GM23338 (cell line): ENCODE data around the gene PIK3C2G. TPM values are rescaled to one million over a fixed set of nuclear protein-coding genes. Genes with fewer than 3 reads are reported as not detected.
A peak's percentile ranks its signal among the peaks of the same experiment; 100 is the strongest.

ENCODE experiments used
- ATAC-seq: fragments of 200-7000 bp; cut with Tn5 transposase; 3 replicates; pipeline ENCODE4 v1.9.1; 2020
- DNase-seq: peaks from one replicate; pipeline ENCODE4 v3.0.0-alpha.2; 2015; ENCODE audit warnings: low spot score
- H2AFZ ChIP-seq: fragments of 200-600 bp; sonication (generic); 2 replicates; pipeline ENCODE4 v1.8.0; 2016; ENCODE audit warnings: antibody characterized with exemption, mild to moderate bottlenecking, moderate library complexity
- H3F3A ChIP-seq: fragments of 200-600 bp; sonication (generic); replicated peaks from 2 replicates; pipeline ENCODE4 v1.8.0; 2017; ENCODE audit warnings: antibody characterized with exemption, mixed run types, low read depth
- H3K27ac ChIP-seq: fragments of 200-600 bp; sonication (generic); 2 replicates; pipeline ENCODE4 v1.6.1; 2016; ENCODE audit warnings: low read depth
- H3K27me3 ChIP-seq: fragments of 200-600 bp; sonication (generic); 2 replicates; pipeline ENCODE4 v1.8.0; 2016; ENCODE audit warnings: mild to moderate bottlenecking, mixed run types, moderate library complexity; ENCODE audit not compliant: insufficient read depth
- H3K36me3 ChIP-seq: fragments of 200-600 bp; sonication (generic); 2 replicates; pipeline ENCODE4 v1.8.0; 2016; ENCODE audit warnings: mild to moderate bottlenecking; ENCODE audit not compliant: insufficient read depth
- H3K4me1 ChIP-seq: fragments of 200-600 bp; sonication (generic); 2 replicates; pipeline ENCODE4 v1.8.0; 2016; ENCODE audit warnings: mild to moderate bottlenecking, moderate library complexity; ENCODE audit not compliant: insufficient read depth
- H3K4me2 ChIP-seq: fragments of 200-600 bp; sonication (generic); 2 replicates; pipeline ENCODE4 v1.7.1; 2017; ENCODE audit warnings: mixed run types
- H3K4me3 ChIP-seq: fragments of 200-600 bp; sonication (generic); 2 replicates; pipeline ENCODE4 v1.6.1; 2016; ENCODE audit warnings: mixed run types
- H3K79me2 ChIP-seq: fragments of 200-600 bp; sonication (generic); replicated peaks from 2 replicates; pipeline ENCODE4 v1.8.0; 2017; ENCODE audit warnings: mild to moderate bottlenecking; ENCODE audit not compliant: insufficient read depth
- H3K9me2 ChIP-seq: fragments of 200-600 bp; sonication (generic); 2 replicates; pipeline ENCODE4 v1.8.0; 2017; ENCODE audit not compliant: insufficient read depth
- H4K20me1 ChIP-seq: fragments of 200-600 bp; sonication (generic); replicated peaks from 2 replicates; pipeline ENCODE4 v1.8.0; 2017; ENCODE audit warnings: mild to moderate bottlenecking; ENCODE audit not compliant: insufficient read depth
- H3K27ac Mint-ChIP-seq: 2 replicates; pipeline ENCODE4 v1.8.0; 2020; ENCODE audit warnings: inconsistent platforms, mild to moderate bottlenecking, moderate library complexity, mixed read lengths
- H3K27me3 Mint-ChIP-seq: 3 replicates; pipeline ENCODE4 v1.8.0; 2022; ENCODE audit warnings: low read depth, mild to moderate bottlenecking, moderate library complexity, mixed read lengths, inconsistent platforms; ENCODE audit not compliant: insufficient read depth, poor library complexity
- H3K36me3 Mint-ChIP-seq: 3 replicates; pipeline ENCODE4 v1.8.0; 2021; ENCODE audit warnings: low read depth, mild to moderate bottlenecking, inconsistent platforms, moderate library complexity, mixed read lengths
- H3K4me1 Mint-ChIP-seq: 3 replicates; pipeline ENCODE4 v1.8.0; 2020; ENCODE audit warnings: mild to moderate bottlenecking, inconsistent platforms, mixed read lengths
- H3K4me3 Mint-ChIP-seq: 3 replicates; pipeline ENCODE4 v1.8.0; 2021; ENCODE audit warnings: moderate library complexity, mild to moderate bottlenecking, inconsistent platforms, mixed read lengths
- H3K9me3 Mint-ChIP-seq: 3 replicates; pipeline ENCODE4 v1.8.0; 2020; ENCODE audit warnings: moderate library complexity, mild to moderate bottlenecking, inconsistent platforms, mixed read lengths
- EZH2 ChIP-seq: fragments of 200-600 bp; sonication (generic); IDR thresholded peaks from one replicate; pipeline ENCODE4 v1.8.0; 2017; ENCODE audit warnings: antibody characterized with exemption, mild to moderate bottlenecking, low read depth; ENCODE audit not compliant: unreplicated experiment
- EZH2phosphoT487 ChIP-seq: fragments of 200-600 bp; sonication (generic); IDR thresholded peaks from one replicate; pipeline ENCODE4 v1.8.1; 2018; ENCODE audit warnings: antibody characterized with exemption; ENCODE audit not compliant: unreplicated experiment
- JUNB ChIP-seq: IDR thresholded peaks from one replicate; pipeline ENCODE4 v1.6.1; 2016; ENCODE audit warnings: antibody characterized with exemption; ENCODE audit not compliant: unreplicated experiment
- NANOG ChIP-seq: IDR thresholded peaks from 2 replicates; pipeline ENCODE4 v1.6.1; 2016; ENCODE audit warnings: antibody characterized with exemption, borderline replicate concordance
- POLR2AphosphoS5 ChIP-seq: IDR thresholded peaks from 2 replicates; pipeline ENCODE4 v1.6.1; 2016; ENCODE audit warnings: antibody characterized with exemption, low read depth
- STAT1 ChIP-seq: IDR thresholded peaks from one replicate; pipeline ENCODE4 v1.6.1; 2016; ENCODE audit warnings: antibody characterized with exemption; ENCODE audit not compliant: unreplicated experiment
- ZNF114 ChIP-seq: fragments of 250-450 bp; sonication (Bioruptor Pico); IDR thresholded peaks from 2 replicates; pipeline ENCODE4 v1.5.0; 2020; ENCODE audit warnings: mild to moderate bottlenecking, moderate library complexity
- ZNF331 ChIP-seq: fragments of 250-450 bp; sonication (Bioruptor Pico); IDR thresholded peaks from 2 replicates; pipeline ENCODE4 v1.5.0; 2020; ENCODE audit warnings: low read depth, mild to moderate bottlenecking, moderate library complexity
- polyA plus RNA-seq: library from polyadenylated mRNA; unstranded; fragments of >200 nt; fragmentation: Nextera tagmentation; extraction: Ambion mirVana; gene quantifications from 2 replicates; pipeline ENCODE4 v1.2.1, GENCODE V29; 2016
- total RNA-seq: library from RNA; depleted of rRNA; stranded (reverse); fragments of >200 nt; shearing (Covaris generic); gene quantifications from 2 replicates; pipeline ENCODE4 v1.2.3, GENCODE V29; 2014
- TF ChIP-seq, protein P1 (sequence below), 2 experiments: fragments of 200-600 bp in 1 of 2; sonication (generic) in 1 of 2; conservative IDR thresholded peaks; 2 replicates each; pipeline versions ENCODE4 v1.5.1 to v1.6.1; 2016 to 2017; ENCODE audit warnings: antibody characterized with exemption in 2 of 2, low read depth in 2 of 2, mild to moderate bottlenecking in 2 of 2, moderate library complexity in 1 of 2
- TF ChIP-seq, protein P2 (sequence below): IDR thresholded peaks from one replicate; pipeline ENCODE4 v1.6.1; 2018; ENCODE audit warnings: antibody characterized with exemption; ENCODE audit not compliant: unreplicated experiment
- TF ChIP-seq, protein P3 (sequence below): fragments of 250-450 bp; sonication (Bioruptor Pico); IDR thresholded peaks from 2 replicates; pipeline ENCODE4 v1.5.0; 2020; ENCODE audit warnings: mild to moderate bottlenecking, moderate library complexity
- TF ChIP-seq, protein P4 (sequence below): IDR thresholded peaks from 2 replicates; pipeline ENCODE4 v1.6.1; 2016; ENCODE audit warnings: antibody characterized with exemption

PIK3C2G gene
- total and polyA plus RNA-seq, 2 experiments from 2014 or later = not detected

DNA sequence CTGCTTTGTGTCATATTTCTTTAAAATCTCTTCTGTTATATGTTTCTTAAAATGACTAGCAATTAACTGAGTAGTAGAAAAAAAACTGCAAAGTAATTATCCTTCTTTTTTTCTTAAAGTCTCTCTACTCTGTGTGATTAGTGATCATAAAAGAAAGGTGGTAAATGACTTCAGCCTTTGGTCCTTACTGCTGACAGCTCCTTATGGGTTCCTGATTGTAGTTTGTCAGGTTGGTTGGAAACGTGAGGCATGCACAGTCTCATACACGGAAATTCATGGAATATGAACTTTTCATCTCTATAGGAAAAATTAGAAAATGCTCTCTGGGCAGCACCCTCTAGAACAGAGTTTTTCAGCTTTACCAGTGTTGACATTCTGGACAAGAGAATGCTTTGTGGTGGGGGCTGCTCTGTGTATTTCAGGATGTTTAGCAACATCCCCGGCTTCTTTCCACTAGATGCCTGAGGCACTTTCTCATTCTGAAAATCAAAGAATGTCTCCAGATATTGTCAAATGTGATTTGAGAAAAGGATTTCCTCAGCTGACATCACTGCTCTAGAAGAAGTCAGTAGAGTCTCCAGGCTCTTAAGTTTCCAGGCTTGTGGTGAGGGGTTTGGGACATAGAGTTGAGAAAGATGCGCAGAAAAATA is 121.0 kb downstream of the PIK3C2G start:
- no peak overlapping the region for H3K4me3 ChIP-seq
- H3F3A ChIP-seq = no peaks in the 10 kb centered on the region
- no peaks in the 10 kb centered on the region for H3K79me2 ChIP-seq
- H3K27ac Mint-ChIP-seq = 0 out of 2 replicates have a peak overlapping the region, but pooled peaks have one; percentile 14
- no peak for DNase-seq
- peaks cover 18% of the 10 kb centered on the region for H3K4me1 ChIP-seq
- TF ChIP-seq, protein P1, sequence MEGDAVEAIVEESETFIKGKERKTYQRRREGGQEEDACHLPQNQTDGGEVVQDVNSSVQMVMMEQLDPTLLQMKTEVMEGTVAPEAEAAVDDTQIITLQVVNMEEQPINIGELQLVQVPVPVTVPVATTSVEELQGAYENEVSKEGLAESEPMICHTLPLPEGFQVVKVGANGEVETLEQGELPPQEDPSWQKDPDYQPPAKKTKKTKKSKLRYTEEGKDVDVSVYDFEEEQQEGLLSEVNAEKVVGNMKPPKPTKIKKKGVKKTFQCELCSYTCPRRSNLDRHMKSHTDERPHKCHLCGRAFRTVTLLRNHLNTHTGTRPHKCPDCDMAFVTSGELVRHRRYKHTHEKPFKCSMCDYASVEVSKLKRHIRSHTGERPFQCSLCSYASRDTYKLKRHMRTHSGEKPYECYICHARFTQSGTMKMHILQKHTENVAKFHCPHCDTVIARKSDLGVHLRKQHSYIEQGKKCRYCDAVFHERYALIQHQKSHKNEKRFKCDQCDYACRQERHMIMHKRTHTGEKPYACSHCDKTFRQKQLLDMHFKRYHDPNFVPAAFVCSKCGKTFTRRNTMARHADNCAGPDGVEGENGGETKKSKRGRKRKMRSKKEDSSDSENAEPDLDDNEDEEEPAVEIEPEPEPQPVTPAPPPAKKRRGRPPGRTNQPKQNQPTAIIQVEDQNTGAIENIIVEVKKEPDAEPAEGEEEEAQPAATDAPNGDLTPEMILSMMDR (conservative IDR thresholded peaks at IDR 0.05; ENCODE audit: low read depth in 2 of 2) = no peak
- TF ChIP-seq, protein P2, sequence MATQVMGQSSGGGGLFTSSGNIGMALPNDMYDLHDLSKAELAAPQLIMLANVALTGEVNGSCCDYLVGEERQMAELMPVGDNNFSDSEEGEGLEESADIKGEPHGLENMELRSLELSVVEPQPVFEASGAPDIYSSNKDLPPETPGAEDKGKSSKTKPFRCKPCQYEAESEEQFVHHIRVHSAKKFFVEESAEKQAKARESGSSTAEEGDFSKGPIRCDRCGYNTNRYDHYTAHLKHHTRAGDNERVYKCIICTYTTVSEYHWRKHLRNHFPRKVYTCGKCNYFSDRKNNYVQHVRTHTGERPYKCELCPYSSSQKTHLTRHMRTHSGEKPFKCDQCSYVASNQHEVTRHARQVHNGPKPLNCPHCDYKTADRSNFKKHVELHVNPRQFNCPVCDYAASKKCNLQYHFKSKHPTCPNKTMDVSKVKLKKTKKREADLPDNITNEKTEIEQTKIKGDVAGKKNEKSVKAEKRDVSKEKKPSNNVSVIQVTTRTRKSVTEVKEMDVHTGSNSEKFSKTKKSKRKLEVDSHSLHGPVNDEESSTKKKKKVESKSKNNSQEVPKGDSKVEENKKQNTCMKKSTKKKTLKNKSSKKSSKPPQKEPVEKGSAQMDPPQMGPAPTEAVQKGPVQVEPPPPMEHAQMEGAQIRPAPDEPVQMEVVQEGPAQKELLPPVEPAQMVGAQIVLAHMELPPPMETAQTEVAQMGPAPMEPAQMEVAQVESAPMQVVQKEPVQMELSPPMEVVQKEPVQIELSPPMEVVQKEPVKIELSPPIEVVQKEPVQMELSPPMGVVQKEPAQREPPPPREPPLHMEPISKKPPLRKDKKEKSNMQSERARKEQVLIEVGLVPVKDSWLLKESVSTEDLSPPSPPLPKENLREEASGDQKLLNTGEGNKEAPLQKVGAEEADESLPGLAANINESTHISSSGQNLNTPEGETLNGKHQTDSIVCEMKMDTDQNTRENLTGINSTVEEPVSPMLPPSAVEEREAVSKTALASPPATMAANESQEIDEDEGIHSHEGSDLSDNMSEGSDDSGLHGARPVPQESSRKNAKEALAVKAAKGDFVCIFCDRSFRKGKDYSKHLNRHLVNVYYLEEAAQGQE = no peak
- TF ChIP-seq ZNF114 (CRISPR knock-in tag) (no peak), EZH2 (no peak), POLR2AphosphoS5 (no peak), JUNB (no peak), STAT1 (no peak), EZH2phosphoT487 (no peak), NANOG (no peak), ZNF331 (CRISPR knock-in tag) (no peak)
- TF ChIP-seq, protein P3, sequence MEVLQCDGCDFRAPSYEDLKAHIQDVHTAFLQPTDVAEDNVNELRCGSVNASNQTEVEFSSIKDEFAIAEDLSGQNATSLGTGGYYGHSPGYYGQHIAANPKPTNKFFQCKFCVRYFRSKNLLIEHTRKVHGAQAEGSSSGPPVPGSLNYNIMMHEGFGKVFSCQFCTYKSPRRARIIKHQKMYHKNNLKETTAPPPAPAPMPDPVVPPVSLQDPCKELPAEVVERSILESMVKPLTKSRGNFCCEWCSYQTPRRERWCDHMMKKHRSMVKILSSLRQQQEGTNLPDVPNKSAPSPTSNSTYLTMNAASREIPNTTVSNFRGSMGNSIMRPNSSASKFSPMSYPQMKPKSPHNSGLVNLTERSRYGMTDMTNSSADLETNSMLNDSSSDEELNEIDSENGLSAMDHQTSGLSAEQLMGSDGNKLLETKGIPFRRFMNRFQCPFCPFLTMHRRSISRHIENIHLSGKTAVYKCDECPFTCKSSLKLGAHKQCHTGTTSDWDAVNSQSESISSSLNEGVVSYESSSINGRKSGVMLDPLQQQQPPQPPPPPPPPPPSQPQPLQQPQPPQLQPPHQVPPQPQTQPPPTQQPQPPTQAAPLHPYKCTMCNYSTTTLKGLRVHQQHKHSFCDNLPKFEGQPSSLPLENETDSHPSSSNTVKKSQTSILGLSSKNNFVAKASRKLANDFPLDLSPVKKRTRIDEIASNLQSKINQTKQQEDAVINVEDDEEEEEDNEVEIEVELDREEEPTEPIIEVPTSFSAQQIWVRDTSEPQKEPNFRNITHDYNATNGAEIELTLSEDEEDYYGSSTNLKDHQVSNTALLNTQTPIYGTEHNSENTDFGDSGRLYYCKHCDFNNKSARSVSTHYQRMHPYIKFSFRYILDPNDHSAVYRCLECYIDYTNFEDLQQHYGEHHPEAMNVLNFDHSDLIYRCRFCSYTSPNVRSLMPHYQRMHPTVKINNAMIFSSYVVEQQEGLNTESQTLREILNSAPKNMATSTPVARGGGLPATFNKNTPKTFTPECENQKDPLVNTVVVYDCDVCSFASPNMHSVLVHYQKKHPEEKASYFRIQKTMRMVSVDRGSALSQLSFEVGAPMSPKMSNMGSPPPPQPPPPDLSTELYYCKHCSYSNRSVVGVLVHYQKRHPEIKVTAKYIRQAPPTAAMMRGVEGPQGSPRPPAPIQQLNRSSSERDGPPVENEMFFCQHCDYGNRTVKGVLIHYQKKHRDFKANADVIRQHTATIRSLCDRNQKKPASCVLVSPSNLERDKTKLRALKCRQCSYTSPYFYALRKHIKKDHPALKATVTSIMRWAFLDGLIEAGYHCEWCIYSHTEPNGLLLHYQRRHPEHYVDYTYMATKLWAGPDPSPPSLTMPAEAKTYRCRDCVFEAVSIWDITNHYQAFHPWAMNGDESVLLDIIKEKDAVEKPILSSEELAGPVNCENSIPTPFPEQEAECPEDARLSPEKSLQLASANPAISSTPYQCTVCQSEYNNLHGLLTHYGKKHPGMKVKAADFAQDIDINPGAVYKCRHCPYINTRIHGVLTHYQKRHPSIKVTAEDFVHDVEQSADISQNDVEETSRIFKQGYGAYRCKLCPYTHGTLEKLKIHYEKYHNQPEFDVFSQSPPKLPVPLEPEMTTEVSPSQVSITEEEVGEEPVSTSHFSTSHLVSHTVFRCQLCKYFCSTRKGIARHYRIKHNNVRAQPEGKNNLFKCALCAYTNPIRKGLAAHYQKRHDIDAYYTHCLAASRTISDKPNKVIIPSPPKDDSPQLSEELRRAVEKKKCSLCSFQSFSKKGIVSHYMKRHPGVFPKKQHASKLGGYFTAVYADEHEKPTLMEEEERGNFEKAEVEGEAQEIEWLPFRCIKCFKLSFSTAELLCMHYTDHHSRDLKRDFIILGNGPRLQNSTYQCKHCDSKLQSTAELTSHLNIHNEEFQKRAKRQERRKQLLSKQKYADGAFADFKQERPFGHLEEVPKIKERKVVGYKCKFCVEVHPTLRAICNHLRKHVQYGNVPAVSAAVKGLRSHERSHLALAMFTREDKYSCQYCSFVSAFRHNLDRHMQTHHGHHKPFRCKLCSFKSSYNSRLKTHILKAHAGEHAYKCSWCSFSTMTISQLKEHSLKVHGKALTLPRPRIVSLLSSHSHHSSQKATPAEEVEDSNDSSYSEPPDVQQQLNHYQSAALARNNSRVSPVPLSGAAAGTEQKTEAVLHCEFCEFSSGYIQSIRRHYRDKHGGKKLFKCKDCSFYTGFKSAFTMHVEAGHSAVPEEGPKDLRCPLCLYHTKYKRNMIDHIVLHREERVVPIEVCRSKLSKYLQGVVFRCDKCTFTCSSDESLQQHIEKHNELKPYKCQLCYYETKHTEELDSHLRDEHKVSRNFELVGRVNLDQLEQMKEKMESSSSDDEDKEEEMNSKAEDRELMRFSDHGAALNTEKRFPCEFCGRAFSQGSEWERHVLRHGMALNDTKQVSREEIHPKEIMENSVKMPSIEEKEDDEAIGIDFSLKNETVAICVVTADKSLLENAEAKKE (CRISPR knock-in tag) = no peak
- TF ChIP-seq, protein P4, sequence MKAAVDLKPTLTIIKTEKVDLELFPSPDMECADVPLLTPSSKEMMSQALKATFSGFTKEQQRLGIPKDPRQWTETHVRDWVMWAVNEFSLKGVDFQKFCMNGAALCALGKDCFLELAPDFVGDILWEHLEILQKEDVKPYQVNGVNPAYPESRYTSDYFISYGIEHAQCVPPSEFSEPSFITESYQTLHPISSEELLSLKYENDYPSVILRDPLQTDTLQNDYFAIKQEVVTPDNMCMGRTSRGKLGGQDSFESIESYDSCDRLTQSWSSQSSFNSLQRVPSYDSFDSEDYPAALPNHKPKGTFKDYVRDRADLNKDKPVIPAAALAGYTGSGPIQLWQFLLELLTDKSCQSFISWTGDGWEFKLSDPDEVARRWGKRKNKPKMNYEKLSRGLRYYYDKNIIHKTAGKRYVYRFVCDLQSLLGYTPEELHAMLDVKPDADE = no peak
- no peak overlapping the region for H3K4me3 Mint-ChIP-seq
- peaks cover 14% of the 10 kb centered on the region for H3K4me1 Mint-ChIP-seq
- H3K36me3 ChIP-seq = no peaks in the 10 kb centered on the region; the same call in 1 of the 2 replicates
- H3K27ac ChIP-seq = 0 out of 2 replicates have a peak overlapping the region, but pooled peaks have one; percentile 32
- H3K9me3 Mint-ChIP-seq = no peaks in the 10 kb centered on the region; the same call in 2 of the 3 replicates
- H3K4me2 ChIP-seq = no peak overlapping the region
- no peaks in the 10 kb centered on the region for H3K9me2 ChIP-seq
- ATAC-seq = no peak
- H3K27me3 ChIP-seq = no peaks in the 10 kb centered on the region
- no peaks in the 10 kb centered on the region; the same call in 2 of the 3 replicates for H3K36me3 Mint-ChIP-seq
- H3K27me3 Mint-ChIP-seq = peaks cover 3% of the 10 kb centered on the region
- H2AFZ ChIP-seq = no peak overlapping the region
- no peaks in the 10 kb centered on the region for H4K20me1 ChIP-seq
